DND-41 (cell line): Measurements from ENCODE around the gene HGD.

Experiments
- ATAC-seq: fragments of 200-7000 bp; cut with Tn5 transposase; 3 replicates; pipeline ENCODE4 v1.9.1; 2021; ENCODE audit warnings: low read depth; ENCODE audit not compliant: insufficient read depth
- DNase-seq: peaks from one replicate; pipeline ENCODE4 v3.0.0-alpha.2; 2020
- H2AFZ ChIP-seq: 2 replicates; pipeline ENCODE4 v1.6.0; 2012; ENCODE audit warnings: low read depth, low read length
- H3K27ac ChIP-seq: 2 replicates; pipeline ENCODE4 v1.5.1; 2012; ENCODE audit warnings: low read length, inconsistent platforms
- H3K27me3 ChIP-seq: fragments of 200-600 bp; sonication (generic); 2 replicates; pipeline ENCODE4 v1.6.0; 2012; ENCODE audit warnings: low read length, mild to moderate bottlenecking, inconsistent platforms; ENCODE audit not compliant: insufficient read depth, poor library complexity
- H3K36me3 ChIP-seq: 2 replicates; pipeline ENCODE4 v1.5.1; 2012; ENCODE audit warnings: low read length, inconsistent platforms; ENCODE audit not compliant: insufficient read depth
- H3K4me1 ChIP-seq: 2 replicates; pipeline ENCODE4 v1.5.1; 2012; ENCODE audit warnings: mild to moderate bottlenecking, low read length; ENCODE audit not compliant: insufficient read depth
- H3K4me2 ChIP-seq: 2 replicates; pipeline ENCODE4 v1.6.0; 2012; ENCODE audit warnings: mild to moderate bottlenecking, moderate library complexity, low read length, inconsistent platforms; ENCODE audit not compliant: insufficient read depth
- H3K4me3 ChIP-seq, 2 experiments: fragments of 200-600 bp in 1 of 2; shearing (Covaris generic) in 1 of 2; 2 replicates each; pipeline ENCODE4 v1.5.1; 2012 to 2016; ENCODE audit warnings: inconsistent platforms in 2 of 2, low read length in 2 of 2, mild to moderate bottlenecking in 2 of 2, low read depth in 1 of 2, moderate library complexity in 1 of 2
- H3K79me2 ChIP-seq: 2 replicates; pipeline ENCODE4 v1.6.0; 2012; ENCODE audit warnings: low read length, inconsistent platforms; ENCODE audit not compliant: insufficient read depth
- H3K9ac ChIP-seq: 2 replicates; pipeline ENCODE4 v1.6.0; 2012; ENCODE audit warnings: low read depth, mild to moderate bottlenecking, inconsistent platforms, low read length, moderate library complexity
- H3K9me3 ChIP-seq: 2 replicates; pipeline ENCODE4 v1.5.1; 2012; ENCODE audit warnings: low read length, moderate library complexity, mild to moderate bottlenecking, inconsistent platforms; ENCODE audit not compliant: insufficient read depth, severe bottlenecking
- H4K20me1 ChIP-seq: 2 replicates; pipeline ENCODE4 v1.6.0; 2012; ENCODE audit warnings: low read length; ENCODE audit not compliant: insufficient read depth
- EZH2 ChIP-seq: IDR thresholded peaks from 3 replicates; pipeline ENCODE4 v1.6.1; 2012; ENCODE audit warnings: borderline replicate concordance, low read depth, mild to moderate bottlenecking, moderate library complexity, low read length, inconsistent platforms; ENCODE audit not compliant: severe bottlenecking
- TF ChIP-seq, protein P1 (sequence below): IDR thresholded peaks from 2 replicates; pipeline ENCODE4 v1.5.1; 2012; ENCODE audit warnings: borderline replicate concordance, low read length, moderate library complexity, mild to moderate bottlenecking; ENCODE audit not compliant: poor library complexity, severe bottlenecking; ENCODE audit errors: extremely low read depth

HGD gene

DNA sequence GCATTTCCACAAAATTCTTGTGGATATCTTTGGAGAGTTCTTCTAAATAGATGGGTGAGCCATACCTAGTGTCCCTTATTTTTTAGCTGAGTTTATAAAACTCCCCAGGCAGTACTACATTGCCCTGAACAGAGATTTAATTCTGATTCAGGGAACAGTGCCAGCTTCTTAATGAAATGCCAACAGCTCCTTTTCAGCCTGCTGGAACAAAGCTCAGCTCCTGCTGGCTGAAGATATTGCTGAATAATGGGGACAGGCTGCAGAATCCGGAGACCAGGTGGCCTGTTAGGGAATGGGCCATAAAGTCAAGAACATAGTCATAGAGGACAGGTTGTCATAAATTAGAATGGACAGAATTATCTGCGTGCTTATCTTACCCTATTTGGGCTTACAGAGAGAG, 8.9 kb downstream of the HGD start:
- TF ChIP-seq, protein P1, sequence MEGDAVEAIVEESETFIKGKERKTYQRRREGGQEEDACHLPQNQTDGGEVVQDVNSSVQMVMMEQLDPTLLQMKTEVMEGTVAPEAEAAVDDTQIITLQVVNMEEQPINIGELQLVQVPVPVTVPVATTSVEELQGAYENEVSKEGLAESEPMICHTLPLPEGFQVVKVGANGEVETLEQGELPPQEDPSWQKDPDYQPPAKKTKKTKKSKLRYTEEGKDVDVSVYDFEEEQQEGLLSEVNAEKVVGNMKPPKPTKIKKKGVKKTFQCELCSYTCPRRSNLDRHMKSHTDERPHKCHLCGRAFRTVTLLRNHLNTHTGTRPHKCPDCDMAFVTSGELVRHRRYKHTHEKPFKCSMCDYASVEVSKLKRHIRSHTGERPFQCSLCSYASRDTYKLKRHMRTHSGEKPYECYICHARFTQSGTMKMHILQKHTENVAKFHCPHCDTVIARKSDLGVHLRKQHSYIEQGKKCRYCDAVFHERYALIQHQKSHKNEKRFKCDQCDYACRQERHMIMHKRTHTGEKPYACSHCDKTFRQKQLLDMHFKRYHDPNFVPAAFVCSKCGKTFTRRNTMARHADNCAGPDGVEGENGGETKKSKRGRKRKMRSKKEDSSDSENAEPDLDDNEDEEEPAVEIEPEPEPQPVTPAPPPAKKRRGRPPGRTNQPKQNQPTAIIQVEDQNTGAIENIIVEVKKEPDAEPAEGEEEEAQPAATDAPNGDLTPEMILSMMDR, result no peak
- TF ChIP-seq EZH2, result no peak
- Histone ChIP-seq H2AFZ (no peak overlapping the region), H3K27ac (no peak overlapping the region), H3K9me3 (no peaks in the 10 kb centered on the region), H3K4me2 (no peak overlapping the region), H3K9ac (no peak overlapping the region), H3K4me3 (no peak overlapping the region), H4K20me1 (no peaks in the 10 kb centered on the region), H3K36me3 (no peaks in the 10 kb centered on the region), H3K4me1 (no peaks in the 10 kb centered on the region), H3K27me3 (no peaks in the 10 kb centered on the region), H3K79me2 (no peaks in the 10 kb centered on the region)
- ATAC-seq, result no peak
- DNase-seq, result no peak

DNA sequence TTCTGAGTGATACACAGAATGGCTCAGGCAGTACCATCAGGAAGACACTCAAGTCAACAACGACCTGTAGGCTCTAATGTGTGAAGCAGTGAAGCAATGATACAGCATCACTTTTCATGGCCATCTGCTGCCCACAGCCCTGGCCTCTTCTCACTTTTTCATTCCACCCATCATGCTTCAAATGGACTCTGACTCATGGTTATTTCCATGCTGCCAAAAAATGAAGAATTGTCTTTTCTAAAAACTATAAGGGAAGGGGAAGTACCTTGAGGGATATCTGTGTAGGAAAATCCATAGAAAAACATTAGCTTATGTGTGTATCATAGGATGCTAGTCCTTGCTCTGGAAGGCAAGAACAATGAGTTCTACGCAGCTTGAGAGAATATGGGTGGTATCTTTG, 11.5 kb downstream of the HGD start:
- Histone ChIP-seq H3K9me3 (no peaks in the 10 kb centered on the region), H2AFZ (no peak overlapping the region), H3K27ac (no peak overlapping the region), H3K27me3 (peaks cover 1% of the 10 kb centered on the region), H3K9ac (no peak overlapping the region), H3K79me2 (no peaks in the 10 kb centered on the region), H3K4me1 (no peaks in the 10 kb centered on the region), H3K36me3 (no peaks in the 10 kb centered on the region), H4K20me1 (no peaks in the 10 kb centered on the region), H3K4me3 (no peak overlapping the region), H3K4me2 (no peak overlapping the region)
- TF ChIP-seq, protein P1, result no peak
- TF ChIP-seq EZH2, result no peak
- DNase-seq (no peak), ATAC-seq (no peak)

DNA sequence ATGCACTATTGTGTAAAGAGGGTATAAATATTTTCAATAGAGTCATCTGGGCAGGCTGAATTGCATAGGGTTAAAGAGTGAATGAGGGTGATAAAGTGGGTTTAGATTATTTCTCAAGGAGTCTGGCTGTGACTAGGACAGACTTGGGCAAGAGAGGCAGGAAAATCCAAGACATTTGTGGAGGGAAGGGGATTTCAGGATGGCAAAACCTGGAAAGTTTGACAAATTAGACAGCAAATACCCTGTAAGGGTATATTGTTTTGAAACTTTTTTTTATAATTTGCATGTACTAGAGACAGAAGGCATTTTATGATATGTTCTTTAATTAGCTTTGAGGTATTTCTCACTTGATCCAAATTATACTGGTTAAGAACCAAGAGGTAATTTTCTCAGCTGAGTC, 17.1 kb downstream of the HGD start:
- Histone ChIP-seq H3K27ac (no peak overlapping the region), H3K9me3 (no peaks in the 10 kb centered on the region), H2AFZ (no peak overlapping the region), H3K4me3 (no peak overlapping the region), H3K79me2 (no peaks in the 10 kb centered on the region), H3K9ac (no peak overlapping the region), H3K27me3 (peaks cover 3% of the 10 kb centered on the region), H4K20me1 (no peaks in the 10 kb centered on the region), H3K4me1 (no peaks in the 10 kb centered on the region), H3K4me2 (no peak overlapping the region), H3K36me3 (no peaks in the 10 kb centered on the region)
- DNase-seq (no peak), ATAC-seq (no peak)
- no peak for TF ChIP-seq EZH2
- TF ChIP-seq, protein P1, result no peak

DNA sequence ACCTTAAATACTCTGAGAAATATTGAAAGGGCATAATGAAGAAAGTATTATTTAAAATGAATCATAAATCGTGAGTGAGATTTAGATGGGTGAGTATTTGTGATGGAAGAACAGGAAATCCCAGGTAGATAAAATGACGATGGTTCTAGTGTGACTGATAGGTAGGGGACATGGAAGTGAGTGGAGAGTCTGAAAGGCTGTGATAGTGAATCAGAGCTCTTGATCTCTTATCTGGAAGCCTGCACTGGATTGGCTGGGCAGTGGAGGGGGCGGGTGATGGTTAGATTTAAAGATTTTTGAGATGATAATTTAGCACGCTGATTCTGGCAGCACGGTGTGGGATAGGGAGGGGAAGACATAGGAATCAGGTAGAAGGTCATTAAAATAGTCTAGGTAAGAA, 20.1 kb downstream of the HGD start:
- Histone ChIP-seq H3K4me2 (no peak overlapping the region), H3K36me3 (no peaks in the 10 kb centered on the region), H3K27me3 (peaks cover 3% of the 10 kb centered on the region), H4K20me1 (no peaks in the 10 kb centered on the region), H3K9me3 (no peaks in the 10 kb centered on the region), H3K9ac (no peak overlapping the region), H2AFZ (no peak overlapping the region), H3K4me3 (no peak overlapping the region), H3K27ac (no peak overlapping the region), H3K79me2 (no peaks in the 10 kb centered on the region), H3K4me1 (no peaks in the 10 kb centered on the region)
- ATAC-seq, result no peak
- no peak for TF ChIP-seq EZH2
- TF ChIP-seq, protein P1, result no peak
- DNase-seq, result no peak
